Stomach smooth muscle (tissue), 2 donors: ENCODE measurements around the gene NUDT13.
"Not testable (repeated sequence)": the region's sequence is repeated elsewhere in the genome, so short reads cannot be mapped to it uniquely, and the experiment has no call there.

ENCODE experiments used
- H3K27ac ChIP-seq: one replicate; pipeline ENCODE4 v1.7.0; 2013; ENCODE audit warnings: mild to moderate bottlenecking, low read length, inconsistent platforms
- H3K27me3 ChIP-seq, 2 donors: one replicate each; pipeline ENCODE4 v1.7.0; 2013; ENCODE audit warnings: low read length in 2 of 2; ENCODE audit not compliant: insufficient read depth in 2 of 2, control insufficient read depth in 1 of 2
- H3K36me3 ChIP-seq, 2 donors: one replicate each; pipeline ENCODE4 v1.7.0; 2013; ENCODE audit warnings: low read length in 2 of 2; ENCODE audit not compliant: control insufficient read depth in 2 of 2, insufficient read depth in 2 of 2
- H3K4me1 ChIP-seq: one replicate; pipeline ENCODE4 v1.7.0; 2013; ENCODE audit warnings: low read length; ENCODE audit not compliant: control insufficient read depth, insufficient read depth
- H3K4me3 ChIP-seq, 2 donors: one replicate each; pipeline ENCODE4 v1.7.0; 2013; ENCODE audit warnings: low read length in 2 of 2
- H3K9ac ChIP-seq, 2 donors: one replicate each; pipeline ENCODE4 v1.7.0; 2013; ENCODE audit warnings: low read length in 2 of 2, mild to moderate bottlenecking in 1 of 2
- H3K9me3 ChIP-seq, 2 donors: one replicate each; pipeline ENCODE4 v1.7.0; 2013; ENCODE audit warnings: low read length in 2 of 2; ENCODE audit not compliant: control insufficient read depth in 2 of 2
- donor health status: healthy.
- donor health status: Pancreatic carcinoma.

The NUDT13 gene

GRCh38 chr10:73106301-73106700 lies 4.0 kb upstream of the NUDT13 start:
- Histone ChIP-seq H3K4me3 (no peak overlapping the region), H3K4me1 (peaks cover 3% of the 10 kb centered on the region), H3K27ac (no peak overlapping the region), H3K27me3 (no peaks in the 10 kb centered on the region), H3K9ac (no peak overlapping the region), H3K9me3 (no peaks in the 10 kb centered on the region), H3K36me3 (peaks cover 0 to 3% of the 10 kb centered on the region in 2 donors)

GRCh38 chr10:73109248-73109652 lies 1.0 kb upstream of the NUDT13 start:
- not testable (repeated sequence) for H3K36me3 ChIP-seq, H3K9me3 ChIP-seq, H3K4me3 ChIP-seq, H3K4me1 ChIP-seq, H3K27ac ChIP-seq, H3K9ac ChIP-seq, H3K27me3 ChIP-seq

DNA sequence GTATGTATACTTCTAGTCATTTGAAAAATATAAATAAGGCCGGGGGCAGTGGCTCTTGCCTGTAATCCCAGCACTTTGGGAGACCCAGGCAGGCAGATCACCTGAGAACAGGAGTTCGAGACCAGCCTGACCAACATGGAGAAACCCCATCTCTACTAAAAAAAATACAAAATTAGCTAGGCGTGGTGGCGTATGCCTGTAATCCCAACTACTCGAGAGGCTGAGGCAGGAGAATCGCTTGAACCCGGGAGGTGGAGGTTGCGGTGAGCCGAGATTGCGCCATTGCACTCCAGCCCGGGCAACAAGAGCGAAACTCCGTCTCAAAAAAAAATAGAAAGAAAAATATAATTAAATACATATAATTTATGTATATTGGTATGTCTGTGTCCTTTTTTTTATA lies 1.8 kb downstream of the NUDT13 start:
- not testable (repeated sequence) for H3K27ac ChIP-seq, H3K4me1 ChIP-seq, H3K27me3 ChIP-seq, H3K4me3 ChIP-seq, H3K9me3 ChIP-seq, H3K36me3 ChIP-seq, H3K9ac ChIP-seq

DNA sequence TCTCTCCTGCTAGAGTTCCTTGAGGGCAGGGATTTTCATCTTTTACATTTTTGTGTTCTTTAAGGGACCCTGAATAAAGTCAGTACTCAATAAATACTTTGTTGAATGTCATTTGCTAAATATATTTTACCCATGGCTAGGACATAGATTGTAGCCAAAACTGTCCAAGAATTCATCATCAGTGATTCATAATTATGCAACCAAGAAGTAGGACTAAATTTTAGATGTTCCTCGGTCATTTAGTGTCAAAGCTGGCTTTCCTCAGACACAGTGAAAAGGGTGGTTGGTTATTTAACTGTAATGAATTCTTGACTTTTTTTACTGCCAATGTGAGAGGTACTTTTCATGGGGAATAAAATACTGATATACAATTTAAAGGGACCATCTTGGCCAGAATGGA lies 3.3 kb downstream of the NUDT13 start:
- peaks cover 3% of the 10 kb centered on the region for H3K4me1 ChIP-seq
- H3K27ac ChIP-seq, result no peak overlapping the region
- no peaks in the 10 kb centered on the region for H3K36me3 ChIP-seq
- no peaks in the 10 kb centered on the region for H3K9me3 ChIP-seq
- H3K9ac ChIP-seq, result no peak overlapping the region
- H3K4me3 ChIP-seq, result no peak overlapping the region
- no peaks in the 10 kb centered on the region for H3K27me3 ChIP-seq

DNA sequence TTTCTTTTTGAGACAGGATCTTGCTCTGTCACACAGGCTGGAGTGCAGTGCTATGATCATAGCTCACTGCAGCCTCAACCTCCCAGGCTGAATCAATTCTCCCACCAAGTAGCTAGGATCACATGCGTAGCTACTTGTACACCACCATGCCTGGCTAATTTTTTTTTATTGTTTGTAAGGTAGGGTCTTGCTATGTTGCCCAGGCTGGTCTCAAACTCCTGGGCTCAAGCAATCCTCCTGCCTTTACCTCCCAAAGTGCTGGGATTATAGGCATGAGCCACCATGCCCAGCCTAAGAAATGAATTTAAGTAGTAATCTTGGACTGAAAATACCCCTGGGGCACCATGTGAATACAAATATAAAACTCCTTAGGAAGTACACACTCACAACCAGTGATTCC lies 5.8 kb downstream of the NUDT13 start:
- Histone ChIP-seq H3K9ac (no peak overlapping the region), H3K4me1 (no peaks in the 10 kb centered on the region), H3K36me3 (no peaks in the 10 kb centered on the region), H3K4me3 (no peak overlapping the region), H3K9me3 (no peaks in the 10 kb centered on the region), H3K27ac (no peak overlapping the region), H3K27me3 (no peaks in the 10 kb centered on the region)

GRCh38 chr10:73117976-73118743 lies 7.9 kb downstream of the NUDT13 start:
- Histone ChIP-seq H3K4me1 (no peaks in the 10 kb centered on the region), H3K27me3 (no peaks in the 10 kb centered on the region), H3K36me3 (peaks cover 0 to 4% of the 10 kb centered on the region in 2 donors), H3K9me3 (no peaks in the 10 kb centered on the region), H3K9ac (no peak overlapping the region), H3K4me3 (no peak overlapping the region), H3K27ac (no peak overlapping the region)

GRCh38 chr10:73119457-73119856 lies 9.2 kb downstream of the NUDT13 start:
- H3K9ac ChIP-seq, result no peak overlapping the region
- no peak overlapping the region for H3K27ac ChIP-seq

DNA sequence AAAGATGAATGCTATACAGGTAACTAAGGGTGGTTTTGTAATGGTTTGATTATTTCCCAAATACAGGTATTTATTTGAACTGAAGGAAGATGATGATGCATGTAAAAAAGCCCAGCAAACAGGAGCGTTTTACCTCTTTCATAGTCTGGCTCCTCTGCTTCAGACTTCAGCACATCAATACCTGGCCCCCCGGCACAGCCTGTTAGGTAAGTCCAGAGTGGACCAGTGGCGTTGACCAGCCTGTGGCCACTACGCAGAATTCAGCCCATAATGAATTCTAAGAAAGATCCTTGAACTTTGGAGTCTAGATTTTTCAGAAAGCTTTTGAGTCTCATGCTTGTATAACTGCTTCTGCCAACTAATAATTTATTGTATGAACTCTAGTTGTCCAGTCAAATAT lies 9.7 kb downstream of the NUDT13 start:
- H3K27ac ChIP-seq, result no peak overlapping the region
- H3K36me3 ChIP-seq, result peaks cover 1 to 7% of the 10 kb centered on the region in 2 donors
- no peak overlapping the region for H3K9ac ChIP-seq

More at GRCh38 chr10:73119457-73119856, 9.2 kb downstream of the NUDT13 start:
- Histone ChIP-seq H3K27me3 (no peaks in the 10 kb centered on the region), H3K4me1 (no peaks in the 10 kb centered on the region), H3K4me3 (no peak overlapping the region), H3K36me3 (peaks cover 0 to 7% of the 10 kb centered on the region in 2 donors), H3K9me3 (no peaks in the 10 kb centered on the region)

DNA sequence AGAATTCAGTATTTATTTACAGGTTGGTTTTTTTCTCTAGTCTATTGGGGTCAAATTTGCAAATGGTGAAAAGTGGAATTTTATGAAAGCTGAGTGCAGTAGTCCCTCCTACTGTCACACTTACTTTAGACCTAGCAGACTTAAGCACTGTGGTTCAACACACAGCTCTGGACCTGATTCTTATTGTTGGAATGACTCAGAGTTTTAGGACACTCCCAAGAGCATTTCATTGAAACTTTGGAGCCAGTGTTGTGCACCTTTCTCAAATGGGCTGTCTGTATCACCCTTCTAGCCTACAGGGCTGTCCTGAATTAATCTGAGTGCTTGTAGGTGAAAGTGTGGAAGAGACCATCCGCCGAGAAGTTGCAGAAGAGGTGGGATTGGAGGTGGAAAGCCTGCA lies 16.1 kb downstream of the NUDT13 start:
- Histone ChIP-seq H3K36me3 (peaks cover 18 to 20% of the 10 kb centered on the region in 2 donors), H3K4me3 (no peak overlapping the region), H3K9me3 (no peaks in the 10 kb centered on the region), H3K4me1 (no peaks in the 10 kb centered on the region), H3K27me3 (no peaks in the 10 kb centered on the region), H3K9ac (no peak overlapping the region), H3K27ac (no peak overlapping the region)

More for the DNA sequence above, 9.7 kb downstream of the NUDT13 start:
- Histone ChIP-seq H3K4me1 (no peaks in the 10 kb centered on the region), H3K27me3 (no peaks in the 10 kb centered on the region), H3K9me3 (no peaks in the 10 kb centered on the region), H3K4me3 (no peak overlapping the region)

GRCh38 chr10:73131301-73131700 lies 21.0 kb downstream of the NUDT13 start:
- no peak overlapping the region for H3K4me3 ChIP-seq
- no peaks in the 10 kb centered on the region for H3K9me3 ChIP-seq
- H3K4me1 ChIP-seq, result no peaks in the 10 kb centered on the region
- peaks cover 35 to 39% of the 10 kb centered on the region in 2 donors for H3K36me3 ChIP-seq
- no peaks in the 10 kb centered on the region for H3K27me3 ChIP-seq
- H3K27ac ChIP-seq, result no peak overlapping the region
- H3K9ac ChIP-seq, result no peak overlapping the region

DNA sequence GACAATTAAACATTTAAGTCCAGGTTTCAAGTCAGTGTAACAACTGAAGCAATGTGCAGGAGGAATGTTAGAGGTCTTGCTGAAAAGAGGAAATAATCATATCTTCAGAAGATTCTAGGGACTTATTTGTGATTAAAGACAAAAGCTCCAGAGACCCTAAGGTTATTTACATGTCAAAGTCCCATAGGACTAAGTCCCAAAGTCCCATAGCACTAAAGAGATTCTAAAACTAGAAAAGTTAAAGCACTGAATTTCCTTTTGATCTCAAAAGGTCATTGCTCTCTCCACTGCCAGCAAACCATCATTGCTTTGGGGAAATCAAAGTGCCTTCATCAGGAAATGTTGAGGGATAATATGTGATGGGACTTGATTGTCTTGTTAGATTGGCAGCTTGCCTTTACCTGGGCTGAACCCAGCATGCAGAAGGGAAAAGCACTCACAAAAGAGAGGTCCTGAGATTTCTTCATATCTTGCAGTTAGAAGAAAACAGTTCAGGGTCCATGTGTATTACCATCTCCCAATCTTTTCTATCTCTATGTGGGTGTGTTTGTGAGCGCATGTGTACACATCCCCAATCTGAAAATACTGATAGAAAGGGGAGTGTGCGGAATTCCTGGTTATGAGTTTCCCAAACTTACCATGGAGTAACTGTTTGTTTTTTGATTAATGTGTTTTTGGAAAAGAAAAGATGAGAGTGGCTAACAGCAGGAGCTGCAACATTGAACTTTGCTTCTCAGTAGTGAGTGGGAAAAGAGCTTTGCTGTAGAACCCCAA lies 21.8 kb downstream of the NUDT13 start:
- H3K4me3 ChIP-seq, result no peak overlapping the region
- no peak overlapping the region for H3K27ac ChIP-seq
- peaks cover 36 to 39% of the 10 kb centered on the region in 2 donors for H3K36me3 ChIP-seq
- no peaks in the 10 kb centered on the region for H3K9me3 ChIP-seq
- no peak overlapping the region for H3K9ac ChIP-seq
- H3K4me1 ChIP-seq, result no peaks in the 10 kb centered on the region
- H3K27me3 ChIP-seq, result no peaks in the 10 kb centered on the region
